Hematopoietic multipotent progenitor cell treated with erythropoietin and hydrocortisone succinate and interleukin-3 and kit ligand, for 15 days (in vitro differentiated cells): ENCODE measurements around the gene PPIB.
A peak's percentile ranks its signal among the peaks of the same experiment; 100 is the strongest.

Experiments
- DNase-seq: peaks from one replicate; pipeline ENCODE4 v3.0.0-alpha.2; 2015; ENCODE audit warnings: low spot score

PPIB gene

DNA sequence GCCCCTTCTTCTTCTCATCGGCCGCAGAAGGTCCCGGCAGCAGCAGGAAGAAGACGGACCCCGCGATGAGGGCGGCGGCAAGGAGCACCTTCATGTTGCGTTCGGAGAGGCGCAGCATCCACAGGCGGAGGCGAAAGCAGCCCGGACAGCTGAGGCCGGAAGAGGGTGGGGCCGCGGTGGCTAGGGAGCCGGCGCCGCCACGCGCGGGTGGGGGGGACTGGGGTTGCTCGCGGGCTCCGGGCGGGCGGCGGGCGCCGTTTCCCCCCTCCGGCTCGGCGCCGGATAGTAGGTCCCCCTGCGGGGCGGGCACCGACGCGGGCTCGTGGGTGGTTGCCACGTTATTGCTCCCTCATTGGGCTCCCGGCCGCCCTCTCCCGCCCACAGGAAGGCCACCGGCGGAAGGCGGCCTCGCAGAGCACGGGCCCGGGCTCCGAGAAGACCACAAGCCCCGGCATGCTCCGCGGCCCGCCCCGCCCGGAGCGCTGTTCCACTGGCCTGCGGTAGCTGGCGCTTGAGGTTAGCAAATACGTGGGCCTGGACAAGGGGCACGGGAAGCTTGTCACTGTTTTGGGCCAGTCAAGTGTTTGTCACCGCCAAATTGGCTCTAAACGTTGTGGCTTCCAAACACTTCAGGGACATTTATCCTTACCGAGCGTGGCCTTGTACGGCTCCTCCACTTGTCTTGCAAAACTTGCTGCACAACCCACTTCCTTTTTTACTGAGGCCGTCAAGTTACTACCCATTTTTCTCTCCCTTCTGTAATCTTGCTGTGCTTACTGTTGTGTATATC lies at the start of gene PPIB:
PPIB (minus strand) TSS at position 154 of the 790 bp plus-strand sequence; CDS start at position 118, 36 bp downstream.
- peak; percentile 98 for DNase-seq

- no peak for DNase-seq
Measured at GRCh38 chr15:64211696-64212095, 48.9 kb upstream of the PPIB start.

- DNase-seq: no peak
Measured at GRCh38 chr15:64210371-64210770, 47.5 kb upstream of the PPIB start.

GRCh38 chr15:64209680-64210334 lies 47.0 kb upstream of the PPIB start:
- peak; percentile 50 for DNase-seq

- DNase-seq: peak; percentile 66
Measured at GRCh38 chr15:64205202-64205601, 42.4 kb upstream of the PPIB start.

DNA sequence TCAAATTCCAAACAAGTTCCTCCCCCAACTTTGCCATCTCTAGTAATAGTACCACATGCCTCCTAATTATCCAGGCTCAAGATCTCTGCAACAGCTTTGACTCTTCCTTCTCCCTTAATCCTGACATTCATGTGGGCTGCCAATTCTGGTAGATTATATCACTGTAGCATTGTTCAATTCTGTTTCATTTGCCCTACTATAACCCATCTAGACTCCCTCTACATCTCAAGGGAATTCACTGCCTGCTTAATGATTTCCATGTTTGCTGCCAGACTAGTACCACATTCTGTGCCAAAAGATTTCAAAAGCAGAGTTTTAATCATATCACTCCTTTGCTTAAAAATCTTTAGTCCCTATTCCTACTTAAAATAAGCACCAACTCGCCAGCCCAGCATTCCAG lies 34.6 kb upstream of the PPIB start:
- no peak for DNase-seq

DNA sequence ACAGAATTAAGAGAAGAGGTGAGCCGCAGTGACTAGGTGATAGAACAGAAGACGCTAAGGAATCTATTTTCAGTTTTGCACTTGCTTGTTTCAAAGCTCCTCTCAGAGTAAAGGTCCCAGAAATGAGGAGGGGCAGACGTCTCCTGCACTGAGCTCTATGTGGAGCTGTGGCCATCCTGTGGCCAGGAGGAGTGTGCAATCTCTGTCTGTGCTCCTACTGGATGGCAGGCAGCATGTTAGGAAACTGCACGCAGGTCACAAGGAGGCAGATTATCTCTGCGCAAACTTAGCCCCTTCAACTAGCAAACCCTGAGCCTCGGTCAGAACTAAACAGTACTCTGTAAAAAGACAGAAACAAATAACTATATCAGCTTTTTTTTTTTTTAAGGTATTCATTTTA lies 31.1 kb upstream of the PPIB start:
- no peak for DNase-seq

GRCh38 chr15:64191971-64192830 lies 29.4 kb upstream of the PPIB start:
- DNase-seq: no peak

- no peak for DNase-seq
Measured at GRCh38 chr15:64187396-64188191, 24.8 kb upstream of the PPIB start.

GRCh38 chr15:64185146-64185911 lies 22.5 kb upstream of the PPIB start:
- no peak for DNase-seq

DNA sequence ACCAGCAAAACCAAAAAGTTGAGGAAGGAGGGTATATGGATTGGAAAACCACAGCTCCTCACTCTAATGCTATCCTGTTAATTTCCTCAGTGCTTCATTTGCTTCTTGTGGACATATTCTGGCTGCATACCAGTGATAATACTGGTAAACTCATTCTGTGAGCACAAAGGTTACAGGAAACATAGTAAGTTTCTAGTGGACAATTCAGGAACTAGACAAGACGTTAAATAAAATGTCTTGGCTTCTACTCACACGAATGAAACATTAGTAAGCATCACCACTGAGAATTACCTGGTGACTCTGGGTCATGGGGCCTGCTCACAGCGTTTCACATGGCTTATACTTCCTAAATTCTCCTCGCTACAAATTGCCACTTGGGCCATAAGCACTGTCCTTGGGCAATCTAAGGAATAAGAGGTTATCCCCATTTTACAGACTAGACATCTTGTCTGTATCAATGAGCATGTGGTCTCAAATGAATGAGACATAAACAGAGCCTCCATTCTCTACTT lies 20.1 kb upstream of the PPIB start:
- no peak for DNase-seq

DNA sequence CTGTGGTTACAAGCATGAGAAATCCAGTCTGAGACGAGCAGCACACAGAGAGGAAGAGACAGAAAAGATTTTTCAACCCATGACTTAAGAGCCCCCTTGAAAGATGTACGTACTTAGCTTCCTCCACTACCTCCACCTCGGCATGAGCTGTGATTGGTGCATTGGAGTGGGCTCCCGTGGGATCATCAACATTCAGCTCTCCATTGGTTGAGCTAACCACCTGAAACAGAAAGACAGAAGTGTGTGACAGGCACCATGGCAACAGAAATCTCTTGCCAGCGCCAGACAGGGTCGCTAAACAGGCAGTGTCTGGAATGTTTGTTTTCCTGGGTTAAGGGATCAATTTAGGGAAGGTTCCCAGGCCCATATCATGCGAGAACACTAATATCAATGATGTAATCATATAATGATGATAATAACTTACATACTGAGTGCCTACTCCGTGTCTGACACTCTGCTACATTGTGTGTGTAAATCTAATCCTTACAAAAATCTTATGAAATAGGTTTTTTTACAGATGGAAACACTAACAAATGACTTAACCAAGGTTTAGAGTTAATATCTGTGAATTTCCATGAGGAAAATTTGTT lies 17.5 kb upstream of the PPIB start:
- DNase-seq: no peak

GRCh38 chr15:64166102-64166890 lies 3.5 kb upstream of the PPIB start:
- DNase-seq: no peak

- no peak for DNase-seq
Measured at GRCh38 chr15:64164436-64164835, 1.6 kb upstream of the PPIB start.

DNA sequence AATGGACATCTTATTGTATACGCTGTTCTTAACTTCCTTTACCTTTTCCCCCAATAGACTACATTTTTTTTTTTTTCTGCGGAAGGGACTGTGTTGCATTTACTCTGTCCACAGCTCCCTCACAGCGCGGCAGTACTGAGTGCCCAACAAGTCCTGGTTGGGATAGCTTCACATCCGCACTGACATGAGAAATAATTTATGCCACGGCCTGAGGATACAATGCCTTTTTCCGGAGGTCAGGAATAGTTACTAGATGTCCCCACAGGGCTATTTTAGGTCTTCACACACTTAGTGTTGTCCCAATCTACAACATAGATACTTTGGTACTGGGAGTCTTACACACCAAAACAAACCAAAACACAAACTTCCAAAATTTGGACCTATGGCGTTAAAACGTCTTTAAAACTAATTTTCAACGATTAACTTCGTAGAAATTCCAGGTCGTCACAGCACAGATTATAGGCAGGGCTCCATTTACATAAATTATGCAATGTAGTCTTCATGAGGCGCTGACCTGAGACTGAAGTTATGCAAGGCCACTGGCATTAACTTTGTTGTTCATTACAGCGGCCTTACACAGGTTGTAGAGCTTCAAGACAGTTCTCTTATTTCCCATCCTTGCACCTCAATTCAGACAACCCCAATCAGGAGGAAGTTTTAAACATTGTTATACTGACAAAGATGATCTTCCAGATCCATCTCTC lies 989 bp upstream of the PPIB start:
- DNase-seq: no peak

DNA sequence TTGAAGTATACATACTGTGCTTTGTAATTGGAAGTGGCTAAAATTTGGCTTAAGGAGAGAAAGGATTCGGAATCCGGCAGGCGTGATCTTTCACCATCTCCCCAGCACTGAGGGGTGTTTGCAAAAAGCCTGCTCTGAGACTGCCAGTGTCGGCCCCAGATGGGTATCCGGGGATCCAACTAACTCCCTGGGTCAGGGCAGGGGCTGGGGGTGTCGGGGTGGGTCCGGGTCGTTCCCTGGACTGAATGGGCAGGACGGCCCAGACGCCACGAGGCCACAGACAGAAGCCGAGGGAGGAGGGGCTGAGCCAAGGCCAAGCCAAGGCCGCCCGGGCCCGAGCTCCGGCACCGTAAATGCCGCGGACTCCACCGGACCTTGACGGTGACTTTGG lies 349 bp downstream of the PPIB start:
- DNase-seq: no peak

DNA sequence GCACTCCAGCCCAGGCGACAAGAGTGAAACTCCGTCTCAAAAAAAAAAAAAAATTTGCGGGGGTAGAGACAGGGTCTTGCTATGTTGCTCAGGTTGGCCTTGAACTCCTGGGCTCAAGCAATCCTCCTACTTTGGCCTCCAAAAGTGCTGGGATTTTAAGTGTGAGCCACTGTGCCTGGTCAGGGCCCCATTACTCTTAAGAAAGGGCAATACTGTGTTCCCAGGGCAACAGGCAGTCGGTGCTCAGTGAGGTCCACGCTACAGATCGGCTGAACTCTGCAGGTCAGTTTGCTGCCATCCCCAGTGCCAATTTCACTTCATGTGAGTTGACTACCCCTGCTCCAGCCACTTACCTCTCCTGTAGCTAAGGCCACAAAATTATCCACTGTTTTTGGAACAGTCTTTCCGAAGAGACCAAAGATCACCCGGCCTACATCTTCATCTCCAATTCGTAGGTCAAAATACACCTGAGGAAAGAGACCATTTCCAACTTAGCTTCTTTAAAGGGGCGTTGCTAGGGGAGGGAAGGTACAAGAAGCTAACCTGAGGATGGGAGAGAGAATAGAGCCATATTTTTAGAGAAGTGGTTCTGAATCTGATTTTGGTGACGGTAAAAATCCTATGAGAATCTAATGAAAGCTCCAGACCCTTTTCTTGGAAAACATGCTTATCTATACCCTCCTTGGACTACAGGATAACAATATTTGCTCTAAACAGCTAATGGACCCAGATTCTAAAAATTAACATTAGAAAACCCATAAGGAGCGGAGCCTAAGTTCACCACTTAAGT lies 939 bp downstream of the PPIB start:
- no peak for DNase-seq
